HEK293T (cell line): ENCODE data around the gene S100A11.

Experiments used
- CTCF ChIA-PET: fragments of 350-600 bp; formaldehyde crosslinking; extraction: SDS; loops from one replicate; lab custom pipeline; 2021; ENCODE audit warnings: antibody characterized with exemption, inconsistent platforms; lab: Yijun Ruan, JAX
- POLR2A ChIA-PET: fragments of 350-600 bp; formaldehyde crosslinking; extraction: SDS; loops from one replicate; lab custom pipeline; 2020; ENCODE audit warnings: antibody characterized with exemption, inconsistent platforms; lab: Yijun Ruan, JAX
- DNase-seq: peaks from one replicate; pipeline ENCODE4 v3.0.0; 2012; ENCODE audit warnings: mixed read lengths; ENCODE audit errors: extremely low spot score
- ARNT ChIP-seq: fragments of 450-650 bp; IDR thresholded peaks from 2 replicates; pipeline ENCODE4 v1.6.1; 2017; ENCODE audit warnings: mild to moderate bottlenecking
- BHLHE40 ChIP-seq: fragments of 450-650 bp; IDR thresholded peaks from 2 replicates; pipeline ENCODE4 v1.6.1; 2016; ENCODE audit warnings: mild to moderate bottlenecking, moderate library complexity, borderline replicate concordance
- CTBP1 ChIP-seq: fragments of 450-650 bp; IDR thresholded peaks from 2 replicates; pipeline ENCODE4 v1.6.1; 2016; ENCODE audit warnings: borderline replicate concordance
- ELF4 ChIP-seq: fragments of 450-650 bp; IDR thresholded peaks from 2 replicates; pipeline ENCODE4 v1.6.1; 2017; ENCODE audit warnings: antibody characterized with exemption
- FOXA1 ChIP-seq: fragments of 450-650 bp; IDR thresholded peaks from 2 replicates; pipeline ENCODE4 v1.6.1; 2016; ENCODE audit warnings: mild to moderate bottlenecking
- FOXK2 ChIP-seq: fragments of 450-650 bp; IDR thresholded peaks from 2 replicates; pipeline ENCODE4 v1.6.1; 2016; ENCODE audit warnings: mild to moderate bottlenecking
- FOXM1 ChIP-seq: fragments of 450-650 bp; IDR thresholded peaks from 2 replicates; pipeline ENCODE4 v1.6.1; 2017; ENCODE audit warnings: mild to moderate bottlenecking, borderline replicate concordance
- HDGF ChIP-seq: fragments of 450-650 bp; IDR thresholded peaks from 2 replicates; pipeline ENCODE4 v1.6.1; 2017; ENCODE audit warnings: antibody characterized with exemption, borderline replicate concordance
- L3MBTL2 ChIP-seq: fragments of 450-650 bp; conservative IDR thresholded peaks from 2 replicates; pipeline ENCODE4 v1.6.1; 2016; ENCODE audit warnings: mild to moderate bottlenecking
- LEF1 ChIP-seq: fragments of 450-650 bp; IDR thresholded peaks from 2 replicates; pipeline ENCODE4 v1.6.1; 2017; ENCODE audit warnings: mild to moderate bottlenecking, borderline replicate concordance
- NFRKB ChIP-seq: fragments of 450-650 bp; IDR thresholded peaks from 2 replicates; pipeline ENCODE4 v1.6.1; 2016; ENCODE audit warnings: mild to moderate bottlenecking, moderate library complexity
- PKNOX1 ChIP-seq: fragments of 450-650 bp; IDR thresholded peaks from 2 replicates; pipeline ENCODE4 v1.6.1; 2016
- SP1 ChIP-seq: fragments of 450-650 bp; IDR thresholded peaks from 2 replicates; pipeline ENCODE4 v1.6.1; 2017
- SUZ12 ChIP-seq: fragments of 450-650 bp; IDR thresholded peaks from 2 replicates; pipeline ENCODE4 v1.6.1; 2016; ENCODE audit warnings: mild to moderate bottlenecking
- TARDBP ChIP-seq: fragments of 450-650 bp; IDR thresholded peaks from 2 replicates; pipeline ENCODE4 v1.6.1; 2016
- ZNF384 ChIP-seq: fragments of 450-650 bp; IDR thresholded peaks from 2 replicates; pipeline ENCODE4 v1.6.1; 2016

Gene S100A11

DNA sequence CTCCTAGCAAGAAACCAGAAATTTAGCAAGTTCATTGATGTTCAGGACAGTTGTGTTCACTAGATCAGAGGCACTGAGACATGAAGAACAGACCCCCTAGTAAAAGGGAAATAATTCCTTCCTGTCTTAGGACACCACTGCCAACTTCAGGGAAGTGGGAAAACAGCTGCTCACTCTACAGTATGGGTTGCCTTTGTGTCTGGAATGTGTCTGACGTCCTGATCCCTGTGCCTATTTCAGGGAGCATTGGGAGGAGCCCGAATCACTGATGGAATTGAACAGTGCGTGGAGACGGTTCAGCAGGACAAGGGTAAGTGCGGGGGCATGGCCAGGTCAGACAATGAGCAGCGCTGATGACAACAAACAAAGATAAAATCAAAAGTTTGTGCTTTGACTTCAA is 21.0 kb downstream of the S100A11 start:
- TF ChIP-seq ZNF384, result no peak
- TF ChIP-seq NFRKB, result no peak
- no peak for TF ChIP-seq ARNT
- no peak for TF ChIP-seq CTBP1
- no peak for TF ChIP-seq TARDBP
- TF ChIP-seq FOXM1, result no peak
- no peak for TF ChIP-seq LEF1
- TF ChIP-seq FOXA1, result no peak
- TF ChIP-seq L3MBTL2, result no peak
- no peak for TF ChIP-seq BHLHE40
- ChIA-PET POLR2A (interaction anchor here (0.7 kb wide), 1 partner anchor 96 kb away, joined by 4 read pairs; no protein-coding TSS in a partner anchor), CTCF (interaction anchor here (0.7 to 1.8 kb wide), 4 partner anchors 14 to 170 kb away, joined by 3 to 5 read pairs (median 4); partner anchors contain the start of gene S100A11)
- no peak for DNase-seq

DNA sequence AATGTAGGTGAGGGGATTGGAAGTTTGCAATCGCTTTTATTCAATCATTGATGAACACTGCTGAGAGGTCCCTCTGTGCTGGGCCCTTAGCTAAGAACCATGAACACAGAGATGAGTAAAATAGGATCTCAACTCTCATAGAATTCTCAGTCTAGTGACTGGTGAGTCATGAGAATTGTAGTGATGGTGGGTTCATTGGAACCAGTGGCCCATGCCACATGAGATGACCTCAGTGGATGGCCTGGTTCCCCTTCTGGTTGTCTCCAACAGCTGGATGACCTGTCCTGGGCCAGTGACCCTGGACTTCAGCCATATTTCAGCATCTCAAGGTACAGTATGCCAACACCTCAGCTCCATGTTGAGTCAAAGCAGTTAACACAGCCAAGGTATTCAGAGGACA is 21.9 kb downstream of the S100A11 start:
- TF ChIP-seq PKNOX1 (no peak), CTBP1 (no peak), SUZ12 (no peak)
- ChIA-PET POLR2A (interaction anchor here (0.7 kb wide), 1 partner anchor 97 kb away, joined by 4 read pairs; no protein-coding TSS in a partner anchor), CTCF (interaction anchor here (1.0 to 1.8 kb wide), 2 partner anchors 13 to 171 kb away, joined by 3 to 5 read pairs; no protein-coding TSS in a partner anchor)
- DNase-seq, result no peak

DNA sequence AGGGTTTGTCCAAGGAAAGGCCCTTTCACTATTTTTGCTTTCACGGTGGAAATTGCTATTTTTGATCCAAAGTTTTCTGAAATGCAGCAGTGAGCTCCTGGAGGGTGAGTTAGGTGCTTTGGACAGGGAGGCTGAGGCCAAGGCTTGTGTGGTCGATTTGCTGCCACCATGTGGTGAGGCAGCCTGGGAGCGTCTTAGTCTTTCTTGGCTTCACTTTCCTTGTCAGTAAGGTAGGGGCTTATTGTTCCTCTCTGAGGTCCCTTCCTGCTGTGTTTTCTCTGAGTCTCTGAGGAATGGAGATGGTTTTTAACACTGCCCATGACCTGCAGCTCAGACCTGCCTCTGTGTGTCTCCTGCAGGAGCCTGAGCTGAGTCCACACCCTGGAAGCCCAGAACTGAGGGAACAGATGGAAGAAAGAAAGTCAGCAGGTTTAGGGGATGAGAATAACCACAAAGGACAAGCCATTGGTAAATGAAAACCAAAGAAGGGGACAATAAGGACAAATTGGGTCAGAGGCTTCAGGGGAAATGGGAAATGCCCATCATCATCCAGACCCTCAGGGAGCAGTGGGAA is 23.1 kb downstream of the S100A11 start:
- ChIA-PET CTCF (interaction anchor here (0.6 to 1.5 kb wide), 11 partner anchors 9 to 95 kb away, joined by 3 to 11 read pairs (median 4); partner anchors contain the start of gene S100A11), POLR2A (no interaction called here)
- peak; percentile 67 for DNase-seq
- TF ChIP-seq NFRKB (no peak), PKNOX1 (no peak), FOXK2 (no peak), HDGF (no peak), CTBP1 (no peak), LEF1 (no peak), SUZ12 (no peak), ARNT (no peak), L3MBTL2 (no peak), BHLHE40 (no peak), ELF4 (no peak)

GRCh38 chr1:152009691-152010090 is 27.1 kb downstream of the S100A11 start:
- no peak for TF ChIP-seq L3MBTL2
- TF ChIP-seq ZNF384, result no peak
- no peak for TF ChIP-seq ARNT
- TF ChIP-seq PKNOX1, result no peak
- no peak for TF ChIP-seq HDGF
- no peak for TF ChIP-seq CTBP1
- TF ChIP-seq LEF1, result no peak
- no peak for TF ChIP-seq NFRKB
- POLR2A ChIA-PET, result no interaction called here
- CTCF ChIA-PET, result interaction anchor here (0.8 kb wide), 1 partner anchor 25 kb away, joined by 4 read pairs; no protein-coding TSS in a partner anchor
- DNase-seq, result no peak

DNA sequence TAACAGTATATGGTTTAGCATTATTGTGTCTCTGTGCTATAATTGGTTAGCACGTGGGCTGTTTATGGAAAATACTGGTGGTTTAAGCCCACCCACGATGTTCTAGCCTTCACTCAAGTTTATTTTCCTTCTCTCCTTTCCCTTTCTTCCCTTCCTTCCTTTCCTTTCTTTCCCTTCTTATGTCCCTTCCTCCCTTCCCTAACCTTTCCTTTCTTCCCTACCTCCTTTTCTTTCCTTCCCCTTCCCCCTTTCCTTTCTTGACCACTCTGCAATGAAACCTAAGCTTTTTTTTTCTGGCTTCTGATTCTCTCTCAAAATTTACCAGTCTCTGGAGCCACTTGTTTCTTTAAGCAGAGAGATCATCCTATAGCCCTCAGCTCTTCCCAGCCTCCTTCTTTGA is 29.8 kb downstream of the S100A11 start:
- DNase-seq, result no peak
- ChIA-PET CTCF (no interaction called here), POLR2A (no interaction called here)
- TF ChIP-seq ZNF384 (no peak), NFRKB (no peak), CTBP1 (no peak), FOXM1 (no peak), BHLHE40 (no peak), HDGF (no peak), L3MBTL2 (no peak), TARDBP (no peak), PKNOX1 (no peak), LEF1 (no peak), SP1 (no peak), SUZ12 (no peak), FOXA1 (no peak)

GRCh38 chr1:152005360-152005912 is 31.4 kb downstream of the S100A11 start:
- ChIA-PET POLR2A (no interaction called here), CTCF (interaction anchor here (0.5 to 2.6 kb wide), 6 partner anchors 8 to 164 kb away, joined by 3 to 17 read pairs (median 4); no protein-coding TSS in a partner anchor)
- TF ChIP-seq FOXM1 (no peak), CTBP1 (no peak), ELF4 (no peak), BHLHE40 (no peak), FOXA1 (no peak), ZNF384 (no peak), PKNOX1 (no peak), L3MBTL2 (no peak), SP1 (no peak), FOXK2 (no peak), HDGF (no peak), LEF1 (no peak), SUZ12 (no peak), ARNT (no peak), NFRKB (no peak), TARDBP (no peak)
- DNase-seq, result no peak
